Natural killer cell (primary cell): ENCODE measurements around the gene C2CD2. TPM values are rescaled to one million over a fixed set of nuclear protein-coding genes. Genes with fewer than 3 reads are reported as not detected.
A peak's percentile ranks its signal among the peaks of the same experiment; 100 is the strongest.
"Not testable (repeated sequence)": the region's sequence is repeated elsewhere in the genome, so short reads cannot be mapped to it uniquely, and the experiment has no call there.

Experiments
- ATAC-seq, 3 donors: fragments of 150-1000 bp in 2 of 3; fragments of 200-7000 bp in 1 of 3; cut with Tn5 transposase; 1 replicate in 1 of 3; 2 replicates in 2 of 3; pipeline ENCODE4 v1.10.0; 2021; ENCODE audit warnings: mild to moderate bottlenecking in 2 of 3, moderate library complexity in 2 of 3
- DNase-seq, 2 donors: peaks; one replicate each; pipeline versions ENCODE4 v3.0.0 to v3.0.0-alpha.2; 2013 to 2021; ENCODE audit warnings: mixed read lengths in 1 of 2
- H3K27ac ChIP-seq: one replicate; pipeline ENCODE4 v1.5.1; 2013; ENCODE audit warnings: mild to moderate bottlenecking, low read length
- H3K27me3 ChIP-seq: one replicate; pipeline ENCODE4 v1.6.1; 2013; ENCODE audit warnings: low read length; ENCODE audit not compliant: control insufficient read depth, insufficient read depth
- H3K36me3 ChIP-seq: one replicate; pipeline ENCODE4 v1.6.1; 2013; ENCODE audit warnings: low read length; ENCODE audit not compliant: control insufficient read depth, insufficient read depth
- H3K4me1 ChIP-seq: one replicate; pipeline ENCODE4 v1.6.1; 2013; ENCODE audit warnings: low read length; ENCODE audit not compliant: control insufficient read depth, insufficient read depth
- H3K4me3 ChIP-seq: one replicate; pipeline ENCODE4 v1.5.1; 2013; ENCODE audit warnings: low read length
- H3K9me3 ChIP-seq: one replicate; pipeline ENCODE4 v1.6.1; 2013; ENCODE audit warnings: low read length; ENCODE audit not compliant: control insufficient read depth, insufficient read depth
- H3K27ac Mint-ChIP-seq, 2 donors: one replicate each; pipeline ENCODE4 v1.8.0; 2022; ENCODE audit warnings: mild to moderate bottlenecking in 2 of 2, mixed read lengths in 2 of 2, moderate library complexity in 1 of 2
- H3K27me3 Mint-ChIP-seq, 2 donors: one replicate each; pipeline ENCODE4 v1.8.0; 2022; ENCODE audit warnings: low read depth in 2 of 2, mixed read lengths in 2 of 2
- H3K36me3 Mint-ChIP-seq: one replicate; pipeline ENCODE4 v1.8.0; 2022; ENCODE audit warnings: mixed read lengths
- H3K4me1 Mint-ChIP-seq, 2 donors: one replicate each; pipeline ENCODE4 v1.8.0; 2022; ENCODE audit warnings: mixed read lengths in 2 of 2
- H3K4me3 Mint-ChIP-seq: one replicate; pipeline ENCODE4 v1.8.0; 2022; ENCODE audit warnings: mild to moderate bottlenecking, moderate library complexity, mixed read lengths
- H3K9me3 Mint-ChIP-seq, 2 donors: one replicate each; pipeline ENCODE4 v1.8.0; 2022; ENCODE audit warnings: mixed read lengths in 2 of 2
- CTCF ChIP-seq: fragments of 200-600 bp; IDR thresholded peaks from one replicate; pipeline ENCODE4 v1.8.0; 2022; ENCODE audit warnings: antibody characterized with exemption
- WGBS: methylation state at CpG from one replicate; pipeline ENCODE4 v1.1.7; 2013; ENCODE audit warnings: missing lambda C conversion rate; ENCODE audit not compliant: insufficient coverage; 5-methylcytosine and 5-hydroxymethylcytosine counted together
- intact Hi-C: fragments of 100-400 bp; cut with micrococcal nuclease; formaldehyde crosslinking; loops from one replicate; pipeline ENCODE4 v1.14.2; 2022
- total RNA-seq, 4 donors: library from RNA; stranded (reverse); fragments of 120-200 nt in 1 of 4; gene quantifications; one replicate each; pipeline versions ENCODE4 v1.2.3 to v1.2.4, GENCODE V29; 2013 to 2022

C2CD2 gene
- total RNA-seq, 3 donors from 2014 or later (not counting 1 experiment from before 2014, with no cell fraction given), result 2.1 to 10.1 (median 8.9) TPM

GRCh38 chr21:41951876-41952567, 1.8 kb downstream of the C2CD2 start:
- Mint-ChIP-seq H3K4me3 (peak overlapping the region; percentile 65), H3K9me3 (no peaks in the 10 kb centered on the region), H3K36me3 (no peaks in the 10 kb centered on the region), H3K27me3 (peaks cover 3 to 17% of the 10 kb centered on the region in 2 donors), H3K4me1 (peaks cover 0 to 12% of the 10 kb centered on the region in 2 donors), H3K27ac (no peak overlapping the region)
- no peak for ATAC-seq
- no peak overlapping the region for H3K27ac ChIP-seq
- intact Hi-C loops, result no loop called here
- WGBS, result 82% methylated on average over 5 of the region's 5 CpGs
- H3K27me3 ChIP-seq, result peaks cover 8% of the 10 kb centered on the region
- peaks cover 18% of the 10 kb centered on the region for H3K4me1 ChIP-seq
- H3K36me3 ChIP-seq, result no peaks in the 10 kb centered on the region
- DNase-seq, result no peak
- H3K9me3 ChIP-seq, result no peaks in the 10 kb centered on the region
- TF ChIP-seq CTCF, result no peak
- no peak overlapping the region for H3K4me3 ChIP-seq

GRCh38 chr21:41950941-41951351, 2.9 kb downstream of the C2CD2 start:
- Mint-ChIP-seq H3K27me3 (peaks cover 0 to 15% of the 10 kb centered on the region in 2 donors), H3K4me3 (no peak overlapping the region), H3K36me3 (no peaks in the 10 kb centered on the region), H3K4me1 (peaks cover 0 to 9% of the 10 kb centered on the region in 2 donors), H3K9me3 (no peaks in the 10 kb centered on the region), H3K27ac (no peak overlapping the region)
- Histone ChIP-seq H3K4me1 (peaks cover 18% of the 10 kb centered on the region), H3K27ac (no peak overlapping the region), H3K36me3 (no peaks in the 10 kb centered on the region), H3K27me3 (peaks cover 8% of the 10 kb centered on the region), H3K9me3 (no peaks in the 10 kb centered on the region), H3K4me3 (no peak overlapping the region)
- TF ChIP-seq CTCF, result no peak
- WGBS, result 94% methylated on average over 13 of the region's 14 CpGs
- intact Hi-C loops, result no loop called here
- no peak for DNase-seq
- no peak for ATAC-seq

- H3K36me3 ChIP-seq, ATAC-seq, H3K27ac ChIP-seq, intact Hi-C loops, H3K9me3 Mint-ChIP-seq, H3K4me1 Mint-ChIP-seq, H3K36me3 Mint-ChIP-seq, H3K27me3 Mint-ChIP-seq, H3K4me3 Mint-ChIP-seq, H3K27ac Mint-ChIP-seq, H3K4me3 ChIP-seq, H3K27me3 ChIP-seq, H3K9me3 ChIP-seq, DNase-seq: not testable (repeated sequence)
- 100% methylated on average over 3 of the region's 3 CpGs for WGBS
- H3K4me1 ChIP-seq, result peaks cover 17% of the 10 kb centered on the region
Measured at GRCh38 chr21:41949631-41950030, 4.2 kb downstream of the C2CD2 start.

GRCh38 chr21:41948901-41949300, 4.9 kb downstream of the C2CD2 start:
- no peak for DNase-seq
- H3K27ac Mint-ChIP-seq, result no peak overlapping the region
- Histone ChIP-seq H3K27me3 (peaks cover 2% of the 10 kb centered on the region), H3K27ac (no peak overlapping the region), H3K36me3 (no peaks in the 10 kb centered on the region), H3K4me1 (peaks cover 11% of the 10 kb centered on the region), H3K4me3 (no peak overlapping the region), H3K9me3 (no peaks in the 10 kb centered on the region)
- no peaks in the 10 kb centered on the region for H3K36me3 Mint-ChIP-seq
- no peaks in the 10 kb centered on the region for H3K4me1 Mint-ChIP-seq
- WGBS, result 88% methylated on average over 11 of the region's 11 CpGs
- H3K27me3 Mint-ChIP-seq, result peaks cover 0 to 6% of the 10 kb centered on the region in 2 donors
- H3K9me3 Mint-ChIP-seq, result no peaks in the 10 kb centered on the region
- intact Hi-C loops, result no loop called here
- no peak overlapping the region for H3K4me3 Mint-ChIP-seq
- no peak for TF ChIP-seq CTCF
- ATAC-seq, result no peak
